ENCODE measurements around the gene COL6A3. TPM values are rescaled to one million over a fixed set of nuclear protein-coding genes. Genes with fewer than 3 reads are reported as not detected.

Gene COL6A3
- polyA plus RNA-seq, 1 donor (not counting 4 experiments of a cell fraction or from before 2014, with no cell fraction given) = not detected

DNA sequence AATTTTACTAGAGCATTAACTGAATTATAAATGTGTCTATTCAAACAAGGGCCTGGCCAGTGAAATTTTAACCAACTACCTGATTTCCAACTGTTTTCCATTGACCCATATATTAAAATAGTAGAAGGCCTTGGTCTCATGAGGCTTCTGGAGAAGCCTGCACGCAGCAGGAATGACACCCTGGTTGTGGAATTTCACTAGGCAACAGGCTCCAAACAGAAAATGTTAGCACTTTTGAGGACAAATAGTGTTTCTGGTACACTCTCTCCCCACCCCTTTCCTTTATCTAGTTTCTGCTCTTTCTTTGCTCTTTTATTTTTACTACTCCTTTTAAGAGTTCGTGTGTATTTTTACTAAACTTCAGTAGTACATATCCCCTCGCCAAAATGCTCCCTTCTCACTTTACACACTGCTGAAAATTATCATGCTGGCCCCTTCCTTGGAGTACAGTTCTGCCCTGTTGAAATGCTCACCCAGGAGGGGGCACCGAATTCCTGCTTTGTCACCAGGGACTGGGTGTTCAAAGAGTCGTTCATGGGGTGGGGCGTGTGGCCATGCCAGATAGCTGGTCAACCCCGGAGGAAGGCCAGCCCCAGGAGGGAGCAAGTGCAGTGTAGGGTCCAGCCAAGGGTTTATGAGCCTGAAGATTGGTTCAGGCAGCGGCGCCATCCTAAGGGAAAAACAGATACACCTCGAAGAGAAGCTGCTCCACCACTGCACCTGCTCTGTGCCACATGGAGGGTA lies 22.1 kb upstream of the COL6A3 start:
- Histone ChIP-seq H3K27me3 (ENCODE audit: control insufficient read depth, extremely low read depth, insufficient read depth, low read length) (no peaks in the 10 kb centered on the region), H3K4me2 (ENCODE audit: control insufficient read depth, extremely low read depth, insufficient read depth, low read depth, low read length) (no peak overlapping the region), H3K79me2 (ENCODE audit: control insufficient read depth, insufficient read depth, low read length) (no peaks in the 10 kb centered on the region), H4K20me1 (ENCODE audit: control insufficient read depth, extremely low read depth, insufficient read depth, low read length) (no peaks in the 10 kb centered on the region), H3K4me3 (ENCODE audit: control insufficient read depth in 2 of 3, extremely low read depth in 1 of 3, insufficient read depth in 2 of 3, low read depth in 1 of 3, low read length in 3 of 3) (no peak overlapping the region), H3K36me3 (ENCODE audit: control insufficient read depth in 2 of 2, extremely low read depth in 1 of 2, insufficient read depth in 2 of 2, low read length in 2 of 2) (no peaks in the 10 kb centered on the region), H3K27ac (ENCODE audit: control insufficient read depth, insufficient read depth, low read length) (no peak overlapping the region), H3K4me1 (ENCODE audit: control insufficient read depth, extremely low read depth, insufficient read depth, low read length) (peaks cover 39% of the 10 kb centered on the region), H3K9ac (ENCODE audit: control insufficient read depth, extremely low read depth, insufficient read depth, low read length) (no peak overlapping the region), H2AFZ (ENCODE audit: control insufficient read depth, low read length) (no peak overlapping the region), H3K9me3 (ENCODE audit: control insufficient read depth, low read depth, low read length) (no peaks in the 10 kb centered on the region), H3K9me1 (ENCODE audit: control insufficient read depth, extremely low read depth, insufficient read depth, low read length) (no peaks in the 10 kb centered on the region)
- dilution Hi-C loops (cut with MboI; ENCODE audit: extremely low pct_ligation_motif_present, low sequenced_read_pairs) = no loop called here
- FAIRE-seq (peak; percentile 29), DNase-seq (ENCODE audit: low read depth, low spot score) (no peak)
- TF ChIP-seq EZH2 (IDR thresholded peaks at IDR 0.05; ENCODE audit: low read length) = no peak
- TF ChIP-seq, protein P1, sequence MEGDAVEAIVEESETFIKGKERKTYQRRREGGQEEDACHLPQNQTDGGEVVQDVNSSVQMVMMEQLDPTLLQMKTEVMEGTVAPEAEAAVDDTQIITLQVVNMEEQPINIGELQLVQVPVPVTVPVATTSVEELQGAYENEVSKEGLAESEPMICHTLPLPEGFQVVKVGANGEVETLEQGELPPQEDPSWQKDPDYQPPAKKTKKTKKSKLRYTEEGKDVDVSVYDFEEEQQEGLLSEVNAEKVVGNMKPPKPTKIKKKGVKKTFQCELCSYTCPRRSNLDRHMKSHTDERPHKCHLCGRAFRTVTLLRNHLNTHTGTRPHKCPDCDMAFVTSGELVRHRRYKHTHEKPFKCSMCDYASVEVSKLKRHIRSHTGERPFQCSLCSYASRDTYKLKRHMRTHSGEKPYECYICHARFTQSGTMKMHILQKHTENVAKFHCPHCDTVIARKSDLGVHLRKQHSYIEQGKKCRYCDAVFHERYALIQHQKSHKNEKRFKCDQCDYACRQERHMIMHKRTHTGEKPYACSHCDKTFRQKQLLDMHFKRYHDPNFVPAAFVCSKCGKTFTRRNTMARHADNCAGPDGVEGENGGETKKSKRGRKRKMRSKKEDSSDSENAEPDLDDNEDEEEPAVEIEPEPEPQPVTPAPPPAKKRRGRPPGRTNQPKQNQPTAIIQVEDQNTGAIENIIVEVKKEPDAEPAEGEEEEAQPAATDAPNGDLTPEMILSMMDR (optimal IDR thresholded peaks at IDR 0.05 in 1 of 3, IDR thresholded peaks at IDR 0.05 in 1 of 3, conservative IDR thresholded peaks at IDR 0.05 in 1 of 3; ENCODE audit: extremely low read depth in 1 of 3, insufficient read depth in 2 of 3, low read length in 3 of 3) = peak in 1 of 3 experiments; percentile 5

DNA sequence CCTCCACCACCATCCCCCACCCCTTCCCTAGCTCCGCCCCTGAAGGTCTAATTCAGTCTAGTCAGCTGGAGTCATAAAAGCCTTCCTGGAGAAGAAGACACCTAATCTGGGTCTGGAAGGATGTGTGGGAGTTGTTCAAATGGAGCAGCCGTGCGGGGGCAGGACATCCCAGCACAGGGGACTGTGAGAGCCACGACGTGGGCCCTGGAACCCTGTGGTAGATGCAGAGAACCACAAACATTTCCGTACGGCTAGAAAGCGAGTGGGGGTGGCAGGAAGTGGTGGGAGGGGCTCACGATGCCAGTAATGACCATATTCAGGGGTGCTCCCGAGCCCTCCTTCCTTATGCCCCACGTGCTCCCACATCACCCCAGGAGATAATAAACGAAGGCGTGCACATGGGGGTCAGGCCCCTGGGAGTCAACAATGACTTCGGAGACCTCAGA lies 20.9 kb upstream of the COL6A3 start:
- FAIRE-seq (no peak), DNase-seq (ENCODE audit: low read depth, low spot score) (no peak)
- no peaks in the 10 kb centered on the region for H4K20me1 ChIP-seq (ENCODE audit: control insufficient read depth, extremely low read depth, insufficient read depth, low read length)
- no peak overlapping the region for H3K4me3 ChIP-seq (ENCODE audit: control insufficient read depth in 2 of 3, extremely low read depth in 1 of 3, insufficient read depth in 2 of 3, low read depth in 1 of 3, low read length in 3 of 3)
- peaks cover 40% of the 10 kb centered on the region for H3K4me1 ChIP-seq (ENCODE audit: control insufficient read depth, extremely low read depth, insufficient read depth, low read length)
- no peak overlapping the region for H3K27ac ChIP-seq (ENCODE audit: control insufficient read depth, insufficient read depth, low read length)
- H3K9me3 ChIP-seq (ENCODE audit: control insufficient read depth, low read depth, low read length) = no peaks in the 10 kb centered on the region
- H3K9ac ChIP-seq (ENCODE audit: control insufficient read depth, extremely low read depth, insufficient read depth, low read length) = no peak overlapping the region
- H3K36me3 ChIP-seq (ENCODE audit: control insufficient read depth in 2 of 2, extremely low read depth in 1 of 2, insufficient read depth in 2 of 2, low read length in 2 of 2) = no peaks in the 10 kb centered on the region
- H2AFZ ChIP-seq (ENCODE audit: control insufficient read depth, low read length) = no peak overlapping the region
- H3K9me1 ChIP-seq (ENCODE audit: control insufficient read depth, extremely low read depth, insufficient read depth, low read length) = no peaks in the 10 kb centered on the region
- no peak overlapping the region for H3K4me2 ChIP-seq (ENCODE audit: control insufficient read depth, extremely low read depth, insufficient read depth, low read depth, low read length)
- no peaks in the 10 kb centered on the region for H3K79me2 ChIP-seq (ENCODE audit: control insufficient read depth, insufficient read depth, low read length)
- H3K27me3 ChIP-seq (ENCODE audit: control insufficient read depth, extremely low read depth, insufficient read depth, low read length) = no peaks in the 10 kb centered on the region
- TF ChIP-seq EZH2 (IDR thresholded peaks at IDR 0.05; ENCODE audit: low read length) = no peak
- TF ChIP-seq, protein P1 (optimal IDR thresholded peaks at IDR 0.05 in 1 of 3, IDR thresholded peaks at IDR 0.05 in 1 of 3, conservative IDR thresholded peaks at IDR 0.05 in 1 of 3; ENCODE audit: extremely low read depth in 1 of 3, insufficient read depth in 2 of 3, low read length in 3 of 3) = no peak
- dilution Hi-C loops (cut with MboI; ENCODE audit: extremely low pct_ligation_motif_present, low sequenced_read_pairs) = no loop called here
